Right atrium auricular region (tissue), 2 donors: ENCODE measurements around the gene SIRT7. TPM values are rescaled to one million over a fixed set of nuclear protein-coding genes. Genes with fewer than 3 reads are reported as not detected.
"Not testable (repeated sequence)": the region's sequence is repeated elsewhere in the genome, so short reads cannot be mapped to it uniquely, and the experiment has no call there.

ENCODE experiments used
- DNase-seq: peaks from one replicate; pipeline ENCODE4 v3.0.0-alpha.2; 2019; ENCODE audit warnings: low spot score
- H3K27ac ChIP-seq, 2 donors: fragments of 200-600 bp; sonication (generic); 1 replicate in 1 of 2; 2 replicates in 1 of 2; pipeline ENCODE4 v1.5.1; 2016 to 2019
- H3K27me3 ChIP-seq, 2 donors: fragments of 200-600 bp; sonication (generic); one replicate each; pipeline versions ENCODE4 v1.5.1 to v1.6.0; 2017 to 2019
- H3K36me3 ChIP-seq: fragments of 200-600 bp; sonication (generic); one replicate; pipeline ENCODE4 v1.5.1; 2016
- H3K4me1 ChIP-seq, 2 donors: fragments of 200-600 bp; sonication (generic); one replicate each; pipeline versions ENCODE4 v1.5.1 to v1.6.0; 2017 to 2019
- H3K4me3 ChIP-seq, 2 donors: fragments of 200-600 bp; sonication (generic); 1 replicate in 1 of 2; 2 replicates in 1 of 2; pipeline ENCODE4 v1.5.1; 2017 to 2019; ENCODE audit warnings: mild to moderate bottlenecking in 1 of 2, moderate library complexity in 1 of 2
- H3K9me3 ChIP-seq, 2 donors: fragments of 200-600 bp; sonication (generic); one replicate each; pipeline ENCODE4 v1.5.1; 2019
- total RNA-seq, 2 donors: library from RNA; depleted of rRNA; stranded (reverse); fragments of >200 nt; gene quantifications; one replicate each; pipeline ENCODE4 v1.1.0, GENCODE V29; 2016
- TF ChIP-seq, protein P1 (sequence below), 2 donors: fragments of 200-600 bp; sonication (generic); IDR thresholded peaks; one replicate each; pipeline ENCODE4 v1.5.1; 2019; ENCODE audit warnings: antibody characterized with exemption in 2 of 2

Gene SIRT7
- total RNA-seq, 2 donors from 2014 or later: 2.8 to 4.9 TPM

- Histone ChIP-seq H3K27me3 (peaks cover 4 to 22% of the 10 kb centered on the region in 2 donors), H3K27ac (no peak overlapping the region), H3K4me3 (no peak overlapping the region), H3K36me3 (no peaks in the 10 kb centered on the region), H3K9me3 (no peaks in the 10 kb centered on the region), H3K4me1 (peaks cover 0 to 15% of the 10 kb centered on the region in 2 donors)
- DNase-seq: no peak
- TF ChIP-seq, protein P1, sequence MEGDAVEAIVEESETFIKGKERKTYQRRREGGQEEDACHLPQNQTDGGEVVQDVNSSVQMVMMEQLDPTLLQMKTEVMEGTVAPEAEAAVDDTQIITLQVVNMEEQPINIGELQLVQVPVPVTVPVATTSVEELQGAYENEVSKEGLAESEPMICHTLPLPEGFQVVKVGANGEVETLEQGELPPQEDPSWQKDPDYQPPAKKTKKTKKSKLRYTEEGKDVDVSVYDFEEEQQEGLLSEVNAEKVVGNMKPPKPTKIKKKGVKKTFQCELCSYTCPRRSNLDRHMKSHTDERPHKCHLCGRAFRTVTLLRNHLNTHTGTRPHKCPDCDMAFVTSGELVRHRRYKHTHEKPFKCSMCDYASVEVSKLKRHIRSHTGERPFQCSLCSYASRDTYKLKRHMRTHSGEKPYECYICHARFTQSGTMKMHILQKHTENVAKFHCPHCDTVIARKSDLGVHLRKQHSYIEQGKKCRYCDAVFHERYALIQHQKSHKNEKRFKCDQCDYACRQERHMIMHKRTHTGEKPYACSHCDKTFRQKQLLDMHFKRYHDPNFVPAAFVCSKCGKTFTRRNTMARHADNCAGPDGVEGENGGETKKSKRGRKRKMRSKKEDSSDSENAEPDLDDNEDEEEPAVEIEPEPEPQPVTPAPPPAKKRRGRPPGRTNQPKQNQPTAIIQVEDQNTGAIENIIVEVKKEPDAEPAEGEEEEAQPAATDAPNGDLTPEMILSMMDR (IDR thresholded peaks at IDR 0.05): no peak
Observed at GRCh38 chr17:81955756-81956544, 38.0 kb upstream of the SIRT7 start.

- H3K4me1 ChIP-seq: peaks cover 0 to 10% of the 10 kb centered on the region in 2 donors
- no peak overlapping the region for H3K4me3 ChIP-seq
- H3K36me3 ChIP-seq: no peaks in the 10 kb centered on the region
- TF ChIP-seq, protein P1 (IDR thresholded peaks at IDR 0.05): no peak
- H3K27me3 ChIP-seq: peaks cover 0 to 16% of the 10 kb centered on the region in 2 donors
- no peaks in the 10 kb centered on the region for H3K9me3 ChIP-seq
- no peak for DNase-seq
- no peak overlapping the region for H3K27ac ChIP-seq
Observed at GRCh38 chr17:81955058-81955681, 37.2 kb upstream of the SIRT7 start.

GRCh38 chr17:81954131-81955057 lies 36.4 kb upstream of the SIRT7 start:
- Histone ChIP-seq H3K36me3 (no peaks in the 10 kb centered on the region), H3K9me3 (no peaks in the 10 kb centered on the region), H3K27me3 (peaks cover 0 to 10% of the 10 kb centered on the region in 2 donors), H3K4me1 (peaks cover 0 to 4% of the 10 kb centered on the region in 2 donors), H3K4me3 (no peak overlapping the region), H3K27ac (no peak overlapping the region)
- no peak for DNase-seq
- TF ChIP-seq, protein P1 (IDR thresholded peaks at IDR 0.05): no peak

- not testable (repeated sequence) for H3K9me3 ChIP-seq, H3K27me3 ChIP-seq, DNase-seq, H3K36me3 ChIP-seq, H3K4me1 ChIP-seq, H3K27ac ChIP-seq, H3K4me3 ChIP-seq
Observed at GRCh38 chr17:81953443-81953842, 35.5 kb upstream of the SIRT7 start.

DNA sequence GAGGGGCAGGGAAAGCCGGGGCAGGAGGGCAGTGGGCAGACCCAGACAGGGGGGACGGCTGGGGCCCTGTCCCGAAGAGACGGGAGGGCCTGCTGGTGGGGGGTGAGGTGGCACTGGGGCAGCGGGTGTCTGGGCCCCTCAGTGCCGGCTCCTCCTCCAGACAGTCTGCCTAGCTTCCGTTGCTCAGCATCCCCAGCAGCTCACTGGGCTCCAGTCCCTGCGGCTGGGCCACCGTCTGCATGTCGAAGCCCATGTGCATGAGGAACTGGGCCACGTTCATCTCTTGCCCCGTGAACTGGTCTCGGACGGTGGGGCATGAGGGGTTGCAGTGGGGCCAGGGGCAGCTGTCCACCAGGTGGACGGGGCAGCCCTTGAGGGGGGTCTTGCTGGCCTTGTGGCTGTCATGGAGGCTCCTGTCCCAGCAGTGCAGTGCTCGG lies 34.8 kb upstream of the SIRT7 start:
- Histone ChIP-seq H3K4me1 (no peaks in the 10 kb centered on the region), H3K4me3 (no peak overlapping the region), H3K27ac (no peak overlapping the region), H3K36me3 (no peaks in the 10 kb centered on the region), H3K9me3 (no peaks in the 10 kb centered on the region), H3K27me3 (no peaks in the 10 kb centered on the region)
- DNase-seq: no peak
- TF ChIP-seq, protein P1 (IDR thresholded peaks at IDR 0.05): no peak
